Stimulated activated CD8-positive, alpha-beta memory T cell treated with anti-CD3 and anti-CD28 coated beads, Interleukin-7, amount 100 ng/mL, for 48 hours (primary cell): Measurements from ENCODE around the gene DYSF.

Source experiments
- DNase-seq, 2 donors: peaks; one replicate each; pipeline ENCODE4 v3.0.0-alpha.2; 2020; ENCODE audit warnings: low read depth in 1 of 2; ENCODE audit errors: extremely low read depth in 1 of 2

DYSF gene

DNA sequence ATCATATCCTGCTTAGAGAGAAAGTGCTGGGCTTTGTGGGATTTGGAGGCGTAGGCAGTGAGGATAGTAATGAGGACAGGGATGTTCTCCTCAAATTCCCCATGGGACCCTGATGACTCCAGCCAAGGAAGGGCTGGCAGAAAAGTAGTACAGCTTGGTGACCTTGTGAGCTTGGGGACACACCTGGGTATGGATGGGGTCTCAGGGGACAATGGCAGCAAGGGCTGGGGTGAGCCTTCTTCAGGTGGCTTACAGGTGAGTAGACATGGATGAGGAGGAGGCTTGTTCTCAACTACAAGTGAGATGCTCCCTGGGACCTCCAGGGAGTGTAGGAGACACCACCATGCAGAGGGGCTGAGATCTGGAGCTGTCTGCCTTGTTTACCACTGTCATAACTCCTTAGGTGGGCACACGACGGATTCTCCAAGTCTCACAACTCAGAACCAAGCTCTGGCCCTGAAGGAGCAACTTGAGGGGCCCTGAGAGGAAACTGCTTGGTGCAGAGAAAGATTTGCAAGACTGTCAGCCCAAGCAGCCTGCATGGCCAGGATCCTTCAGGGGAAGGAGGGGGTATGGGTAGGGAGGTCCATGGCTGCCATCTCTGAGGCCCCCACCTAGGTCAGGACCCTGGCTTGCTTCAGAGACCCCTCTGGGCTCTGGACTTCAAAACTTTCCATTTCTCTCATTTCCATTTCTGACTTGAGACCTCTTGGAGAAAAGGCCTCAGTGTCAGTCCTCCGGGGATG lies 262.8 kb downstream of the DYSF start:
- no peak for DNase-seq

DNA sequence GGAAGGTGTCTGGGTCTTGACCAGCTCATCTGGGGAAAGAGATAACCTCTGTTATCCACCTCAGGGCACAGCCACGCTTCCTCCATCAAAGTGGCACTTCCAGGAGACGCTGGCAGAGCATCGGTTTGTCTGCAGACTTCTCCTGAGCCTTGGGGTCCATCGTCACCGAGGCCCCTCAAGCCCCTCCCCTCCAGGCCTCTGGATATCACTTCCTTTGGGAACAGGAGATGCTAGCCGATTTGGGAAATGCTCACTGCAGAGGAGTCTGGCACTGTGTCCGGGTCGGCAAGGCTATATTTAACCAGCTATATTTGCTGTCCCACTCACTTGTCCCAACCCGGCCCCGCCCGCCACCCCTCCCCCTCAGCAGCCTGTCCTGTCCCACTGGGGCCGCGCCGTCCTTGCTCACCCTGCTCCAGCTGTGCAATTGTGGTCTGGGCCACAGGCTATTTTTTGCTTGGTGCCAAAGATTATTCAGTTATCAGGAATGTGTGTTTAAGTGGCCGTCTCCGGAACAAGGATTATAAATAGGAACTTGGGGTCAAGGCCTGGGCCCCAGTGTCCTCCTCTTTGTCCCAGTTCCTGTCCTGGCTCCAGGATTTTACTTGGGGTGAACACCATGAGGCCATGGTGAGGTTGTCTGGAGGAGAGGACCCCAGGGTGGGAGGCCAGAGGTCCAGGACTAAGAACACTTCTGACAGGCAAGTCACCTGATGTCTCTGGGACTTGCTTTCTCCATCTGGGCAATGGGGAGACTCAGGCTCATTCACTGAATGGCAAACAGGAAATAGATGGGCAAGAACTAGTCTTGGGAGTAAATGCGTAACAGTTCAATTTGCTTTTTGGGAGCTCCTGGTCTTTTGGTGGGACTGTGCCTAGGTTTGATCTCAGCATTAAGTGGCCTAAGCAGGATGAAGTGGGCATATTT lies 263.6 kb downstream of the DYSF start:
- no peak for DNase-seq

DNA sequence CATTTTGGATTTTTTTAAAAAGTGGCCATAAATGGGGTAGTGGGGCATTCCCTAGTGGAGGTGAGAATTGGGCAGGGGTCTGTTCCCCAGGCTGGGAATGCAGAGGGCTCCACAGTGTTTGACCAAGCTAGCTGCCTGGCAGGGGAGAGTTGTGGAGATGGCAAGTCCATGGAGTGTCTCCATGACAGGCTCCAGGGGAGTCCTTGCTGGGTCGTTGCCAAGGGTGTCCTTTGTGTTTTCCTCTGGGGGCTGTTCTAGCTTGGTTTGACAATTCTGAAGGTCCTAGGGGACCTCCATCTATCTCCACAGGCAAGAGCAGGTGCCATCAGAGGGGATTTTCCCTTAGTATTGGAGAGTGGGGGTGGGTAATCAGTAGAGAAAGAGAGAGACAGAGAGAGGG lies 265.3 kb downstream of the DYSF start:
- no peak for DNase-seq

DNA sequence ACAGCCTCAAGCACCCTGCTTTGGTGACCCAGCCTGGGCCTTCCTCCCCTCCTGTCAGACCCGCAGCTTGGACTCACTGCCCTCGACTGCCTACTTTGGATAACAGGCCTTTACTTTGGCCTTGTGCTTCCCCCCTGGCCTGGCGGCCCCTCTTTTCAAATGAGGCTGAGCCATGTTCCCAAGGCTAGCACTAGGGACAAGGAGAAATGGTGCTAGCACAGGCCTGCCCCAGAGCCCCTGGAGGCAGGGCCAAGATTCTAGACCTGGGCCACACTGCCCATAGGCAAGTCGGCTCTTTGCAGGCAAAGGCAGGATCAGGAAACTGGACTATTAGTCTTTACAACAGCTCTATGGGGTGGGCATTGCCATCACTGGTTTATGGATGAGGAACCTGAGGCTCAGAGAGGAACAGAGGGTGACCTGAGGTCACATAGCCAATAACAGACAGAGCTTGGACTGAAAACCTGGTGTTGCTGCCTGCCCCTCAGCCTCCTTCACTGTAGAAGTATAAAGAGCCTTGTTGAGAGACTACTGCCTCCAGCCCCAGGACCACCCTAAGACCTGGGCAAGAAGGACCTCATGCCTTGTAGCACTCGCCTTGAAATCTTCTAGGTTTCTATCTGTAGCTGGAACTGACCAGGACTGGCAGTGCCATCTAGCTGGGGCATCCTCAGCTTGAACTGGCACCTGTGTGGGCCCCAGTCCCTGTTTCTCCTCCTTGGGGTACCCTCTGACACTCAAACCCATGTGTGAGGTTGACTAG lies 266.3 kb downstream of the DYSF start:
- no peak for DNase-seq

DNA sequence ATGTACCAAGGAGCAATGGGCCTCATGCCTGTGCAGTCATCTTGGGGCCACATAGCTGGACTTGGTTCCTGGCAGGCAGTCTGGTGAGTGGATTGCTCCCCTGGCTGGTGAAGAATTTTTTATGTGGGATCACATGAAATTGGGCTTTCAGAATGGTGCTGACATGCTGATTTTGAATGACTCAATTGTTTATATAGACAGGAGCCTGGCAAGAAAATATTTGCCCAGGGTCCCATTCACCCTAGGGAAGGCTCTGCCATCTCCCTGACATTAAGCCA lies 266.9 kb downstream of the DYSF start:
- no peak for DNase-seq

DNA sequence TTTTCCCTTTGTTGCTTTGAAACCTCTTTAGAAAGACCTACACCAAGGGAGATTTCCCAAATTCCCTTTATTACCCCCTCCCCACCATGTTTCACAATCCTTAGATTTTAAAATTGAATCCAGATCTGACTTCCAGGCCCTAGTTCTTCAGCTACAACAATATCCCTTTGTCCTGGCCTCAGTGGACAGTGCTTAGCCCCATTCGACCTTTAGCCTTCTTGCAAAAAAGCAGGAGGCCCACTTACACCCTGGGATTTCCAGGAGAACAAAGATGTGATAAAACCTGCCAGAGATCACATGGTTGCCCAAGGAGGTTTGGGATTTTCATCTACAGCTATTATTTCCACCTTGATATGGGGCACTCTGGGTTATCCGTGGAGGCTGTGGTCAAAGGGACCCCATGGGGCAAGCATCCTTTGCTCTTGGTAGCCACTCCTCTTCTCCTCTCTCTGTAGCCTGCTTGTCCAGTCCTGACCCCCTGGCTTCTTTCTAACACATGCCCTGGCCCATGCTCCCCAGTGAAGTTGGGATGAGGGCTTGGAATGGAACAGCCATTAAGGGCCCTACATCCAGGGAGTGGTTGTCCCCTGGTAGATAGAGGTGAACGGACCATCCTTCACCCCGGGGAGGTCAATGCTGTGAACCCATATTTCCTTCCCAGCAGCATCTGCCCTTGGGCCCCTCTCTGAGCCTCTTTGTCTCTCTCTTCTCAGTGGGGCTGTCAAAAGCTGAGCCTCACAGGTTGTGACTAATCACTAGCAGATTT lies 267.4 kb downstream of the DYSF start:
- DNase-seq: no peak

DNA sequence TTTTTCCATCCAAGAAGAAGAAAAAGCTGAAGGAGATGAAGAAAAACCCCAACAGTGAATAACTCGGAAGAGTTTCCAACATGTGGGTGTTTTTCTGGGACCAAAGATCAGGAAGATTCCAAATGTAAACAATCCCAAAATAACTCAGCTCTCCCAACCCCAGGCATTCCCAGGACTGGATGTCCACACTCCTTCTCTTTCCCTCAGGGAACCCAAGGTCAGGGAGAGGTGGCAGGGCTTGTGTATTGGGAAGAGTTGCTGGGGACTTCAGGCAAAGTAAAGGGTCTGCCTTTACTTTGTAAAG lies 268.0 kb downstream of the DYSF start:
- DNase-seq: no peak

DNA sequence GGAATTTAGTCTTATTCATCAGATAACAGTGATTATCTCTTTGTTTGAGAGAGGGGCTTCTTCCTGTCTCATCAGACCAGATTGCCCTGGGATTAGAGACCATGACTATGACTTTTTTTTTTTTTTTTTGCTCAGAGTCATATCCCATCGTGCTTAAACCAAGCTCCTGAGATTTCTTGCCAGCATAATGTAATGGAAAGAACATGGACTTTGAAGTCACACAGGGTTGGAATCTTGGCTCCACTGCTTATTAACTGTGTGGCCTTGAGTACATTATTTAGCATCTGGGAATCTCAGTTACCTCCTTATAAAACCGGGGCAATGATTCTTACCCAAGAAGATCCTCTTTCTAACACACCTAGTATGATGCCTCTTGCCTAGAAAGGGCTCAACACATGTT lies 268.3 kb downstream of the DYSF start:
- DNase-seq: no peak

DNA sequence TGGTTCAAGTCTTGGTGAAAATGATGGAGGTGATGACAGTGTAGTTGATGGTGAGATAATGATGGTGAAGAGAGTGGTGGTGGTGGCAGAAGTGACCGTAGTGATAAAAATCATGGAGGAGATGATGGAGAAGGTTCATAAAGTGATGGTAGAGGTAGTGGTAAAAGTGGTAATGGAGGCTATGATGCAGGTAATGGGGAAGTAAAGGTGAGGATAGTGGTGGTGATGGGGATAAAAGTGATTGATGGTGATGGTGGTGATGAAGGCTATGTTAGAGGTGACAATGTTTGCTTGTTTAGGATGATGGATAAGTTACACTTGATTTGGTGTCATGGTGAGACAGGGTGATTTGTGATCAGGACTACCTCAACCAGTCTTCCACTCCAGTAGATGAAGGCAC lies 268.9 kb downstream of the DYSF start:
- no peak for DNase-seq

DNA sequence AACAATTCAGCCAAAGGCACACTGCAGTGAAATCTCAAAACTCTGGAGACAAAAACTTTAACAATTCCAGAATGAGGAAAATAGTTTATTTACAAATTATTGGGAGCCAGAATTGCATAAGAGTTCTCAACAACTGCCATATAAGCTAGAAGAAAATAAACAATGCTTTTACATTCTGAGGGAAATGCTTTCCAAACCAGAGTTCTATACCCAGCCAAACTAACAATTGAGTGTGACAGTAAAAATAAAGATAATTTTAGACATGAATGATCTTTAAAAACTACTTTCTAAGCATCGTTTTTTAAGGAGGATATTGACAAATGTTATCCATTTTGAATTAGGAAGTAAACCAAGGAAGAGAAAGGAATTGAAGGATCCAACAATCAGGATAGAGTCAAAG lies 271.4 kb downstream of the DYSF start:
- DNase-seq: no peak

DNA sequence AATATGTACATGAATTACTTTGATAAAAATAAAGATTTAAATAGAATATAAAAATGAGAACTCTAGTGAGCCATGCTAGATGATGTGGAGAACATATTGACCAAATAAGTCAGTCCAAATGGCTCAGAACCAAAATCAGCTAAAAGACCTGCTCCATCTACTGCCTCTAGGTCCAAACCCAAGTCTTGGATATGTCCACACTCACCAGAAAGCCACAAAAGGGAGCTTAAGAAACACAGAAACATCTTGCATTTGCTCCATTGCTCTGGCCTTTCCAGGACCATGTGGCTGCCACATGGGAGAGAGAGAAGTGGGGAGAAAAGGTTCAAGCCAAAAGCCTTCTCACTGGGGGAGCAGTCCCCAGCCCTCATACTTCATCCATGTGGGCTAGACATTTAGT lies 272.5 kb downstream of the DYSF start:
- DNase-seq: no peak

DNA sequence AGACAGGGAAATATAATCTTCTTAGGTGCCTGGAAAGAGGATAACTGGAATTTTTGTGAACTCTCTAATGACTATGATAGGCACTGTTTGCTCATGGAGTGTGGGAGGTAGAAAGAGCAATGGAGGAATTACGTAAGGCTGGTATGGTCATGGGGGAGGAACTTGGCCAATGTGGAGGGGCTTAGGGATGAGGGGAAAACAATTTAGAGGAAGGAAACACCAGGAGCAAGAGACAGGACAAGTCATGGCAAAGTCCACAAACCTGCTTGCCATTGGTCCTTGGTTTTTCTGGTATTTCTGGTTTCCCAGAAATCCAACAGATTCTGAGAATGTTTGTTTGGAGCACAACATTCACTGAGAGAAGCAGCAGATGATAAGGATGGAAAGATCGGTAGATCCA lies 274.2 kb downstream of the DYSF start:
- no peak for DNase-seq

DNA sequence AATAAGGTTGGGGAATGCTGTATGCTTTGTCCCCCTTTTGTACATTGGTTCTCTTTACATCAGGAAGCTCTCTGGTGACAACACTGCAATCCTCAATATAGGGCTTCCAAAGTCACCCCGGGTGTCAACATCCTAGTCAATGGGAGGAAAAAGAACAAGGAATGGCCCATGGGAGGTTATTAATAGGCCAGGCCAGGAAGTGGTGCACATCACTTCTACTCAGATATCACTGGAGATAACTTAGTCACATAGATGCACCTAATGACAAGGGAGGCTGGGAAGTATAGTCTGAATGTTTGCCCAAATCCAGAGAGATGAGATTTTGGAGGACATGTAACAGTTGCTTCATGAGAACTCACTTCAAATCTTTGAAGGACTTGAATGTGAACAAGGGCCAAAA lies 274.7 kb downstream of the DYSF start:
- DNase-seq: no peak

DNA sequence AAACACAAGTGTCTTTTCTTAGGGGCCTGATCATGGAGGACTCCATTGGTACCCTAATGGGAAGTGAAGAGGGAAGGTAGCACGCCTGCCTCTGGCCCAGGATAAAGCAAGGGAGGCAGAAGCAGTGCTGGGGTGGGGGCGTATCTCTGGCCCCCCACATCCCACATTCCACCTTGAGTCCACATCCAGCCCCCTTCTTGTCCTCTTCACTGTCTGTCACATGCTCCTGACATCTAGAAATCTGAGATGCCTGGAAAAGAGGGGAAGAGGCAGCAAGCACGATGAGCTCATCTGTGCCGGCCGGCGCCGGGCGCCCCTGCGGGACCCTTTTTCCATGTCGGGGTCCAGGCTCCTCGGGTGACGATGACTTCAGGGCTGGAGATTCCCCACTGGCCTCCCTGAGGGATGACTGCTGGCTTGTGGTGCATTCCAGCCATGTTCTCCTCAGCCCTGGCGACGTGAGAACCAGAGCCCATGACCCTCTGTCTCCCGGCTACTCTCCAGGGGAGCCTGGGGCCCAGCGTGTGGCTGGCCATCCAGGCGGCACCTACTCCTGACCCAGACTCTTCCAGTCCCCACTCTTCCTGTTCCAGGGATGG lies 277.5 kb downstream of the DYSF start:
- no peak for DNase-seq

DNA sequence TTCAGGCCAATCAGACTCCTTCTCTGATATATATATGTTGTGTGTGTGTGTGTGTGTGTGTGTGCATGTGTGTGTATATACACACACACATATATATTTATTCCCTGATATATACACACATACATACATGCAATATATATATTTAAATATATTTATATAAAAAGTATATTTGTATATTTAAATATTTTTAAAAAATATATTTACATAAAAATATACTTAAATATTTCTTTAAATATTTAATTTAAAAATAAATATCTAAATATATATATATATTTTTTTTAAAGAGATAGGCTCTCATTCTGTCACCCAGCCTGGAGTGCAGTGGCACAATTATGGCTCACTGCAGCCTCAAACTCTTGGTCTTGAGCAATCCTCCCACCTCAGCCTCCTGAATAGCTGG lies 281.3 kb downstream of the DYSF start:
- no peak for DNase-seq

DNA sequence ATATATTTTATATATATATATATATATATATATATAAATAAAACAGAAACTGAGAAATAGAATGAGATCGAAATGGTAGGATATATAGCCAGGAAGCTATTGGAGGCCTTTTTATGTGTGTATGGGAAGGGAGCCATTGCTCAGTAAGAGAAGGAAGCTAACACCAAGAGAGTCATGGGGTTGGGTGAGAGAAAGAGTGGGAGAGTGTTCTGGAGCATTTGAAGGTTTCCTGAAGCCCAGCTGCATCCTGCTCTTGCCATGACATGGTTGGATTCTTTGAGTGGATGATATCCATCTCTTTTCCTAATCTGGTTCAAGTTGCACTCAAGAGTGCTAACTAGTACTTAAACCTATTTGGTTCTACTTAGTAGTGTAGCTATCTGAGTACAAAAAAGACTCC lies 282.3 kb downstream of the DYSF start:
- DNase-seq: no peak
